GM12874 (cell line): ENCODE measurements around the gene ZNF586.

Experiments used
- CTCF ChIP-seq: IDR thresholded peaks from 2 replicates; pipeline ENCODE4 v1.5.1; 2011; ENCODE audit warnings: low read depth, mild to moderate bottlenecking, control low read depth, low read length, moderate library complexity; ENCODE audit not compliant: insufficient read depth

ZNF586 gene

GRCh38 chr19:57815247-57816075 is 46.0 kb downstream of the ZNF586 start:
- no peak for TF ChIP-seq CTCF

GRCh38 chr19:57816652-57817051 is 47.2 kb downstream of the ZNF586 start:
- TF ChIP-seq CTCF = no peak

- TF ChIP-seq CTCF = no peak
Measured at GRCh38 chr19:57817976-57818375, 48.5 kb downstream of the ZNF586 start.

GRCh38 chr19:57818378-57818777 is 48.9 kb downstream of the ZNF586 start:
- no peak for TF ChIP-seq CTCF

- no peak for TF ChIP-seq CTCF
Measured at GRCh38 chr19:57819475-57820148, 50.1 kb downstream of the ZNF586 start.

GRCh38 chr19:57820599-57820998 is 51.1 kb downstream of the ZNF586 start:
- TF ChIP-seq CTCF = no peak

- TF ChIP-seq CTCF = no peak
Measured at GRCh38 chr19:57825511-57825910, 56.0 kb downstream of the ZNF586 start.
